OCI-LY1 (cell line): Measurements from ENCODE around the gene OR9A4.

Experiments
- H2AFZ ChIP-seq: fragments of 200-600 bp; sonication (generic), shearing (Covaris generic); 2 replicates; pipeline ENCODE4 v1.6.0; 2014; ENCODE audit warnings: antibody characterized with exemption, mild to moderate bottlenecking, low read length
- H3F3A ChIP-seq: fragments of 200-600 bp; sonication (generic), shearing (Covaris generic); 2 replicates; pipeline ENCODE4 v1.6.0; 2014; ENCODE audit warnings: mild to moderate bottlenecking, antibody characterized with exemption, low read length, moderate library complexity; ENCODE audit not compliant: insufficient read depth
- H3K27ac ChIP-seq: fragments of 200-600 bp; sonication (generic); 2 replicates; pipeline ENCODE4 v1.5.1; 2014; ENCODE audit warnings: low read length, mixed run types, mild to moderate bottlenecking, low read depth; ENCODE audit not compliant: poor library complexity, severe bottlenecking
- H3K27me3 ChIP-seq: fragments of 200-600 bp; sonication (generic); 2 replicates; pipeline ENCODE4 v1.6.0; 2014; ENCODE audit warnings: antibody characterized with exemption, mild to moderate bottlenecking, low read length, moderate library complexity; ENCODE audit not compliant: insufficient read depth
- H3K36me3 ChIP-seq: fragments of 200-600 bp; sonication (generic); 2 replicates; pipeline ENCODE4 v1.6.1; 2014; ENCODE audit warnings: mild to moderate bottlenecking, antibody characterized with exemption, low read length, moderate library complexity, mixed read lengths; ENCODE audit not compliant: insufficient read depth
- H3K4me1 ChIP-seq: fragments of 200-600 bp; sonication (generic); 2 replicates; pipeline ENCODE4 v1.5.1; 2014; ENCODE audit warnings: mild to moderate bottlenecking, low read length, moderate library complexity; ENCODE audit not compliant: insufficient read depth, severe bottlenecking
- H3K4me2 ChIP-seq: fragments of 200-600 bp; sonication (generic), shearing (Covaris generic); 2 replicates; pipeline ENCODE4 v1.6.1; 2014; ENCODE audit warnings: low read length
- H3K4me3 ChIP-seq: fragments of 200-600 bp; sonication (generic); 2 replicates; pipeline ENCODE4 v1.5.1; 2014; ENCODE audit warnings: low read length, low read depth, mild to moderate bottlenecking, mixed read lengths; ENCODE audit not compliant: poor library complexity, severe bottlenecking
- H3K79me2 ChIP-seq: fragments of 200-600 bp; shearing (Covaris generic); 2 replicates; pipeline ENCODE4 v1.6.1; 2016; ENCODE audit warnings: mixed run types, low read length, mixed read lengths; ENCODE audit not compliant: insufficient read depth
- H3K9ac ChIP-seq: fragments of 200-600 bp; sonication (generic), shearing (Covaris generic); 2 replicates; pipeline ENCODE4 v1.6.1; 2014; ENCODE audit warnings: mild to moderate bottlenecking, low read length, mixed read lengths
- H3K9me2 ChIP-seq: fragments of 200-600 bp; sonication (generic), shearing (Covaris generic); 2 replicates; pipeline ENCODE4 v1.6.1; 2014; ENCODE audit warnings: low read depth, mild to moderate bottlenecking, low read length, mixed read lengths
- H3K9me3 ChIP-seq: fragments of 200-600 bp; shearing (Covaris generic); 2 replicates; pipeline ENCODE4 v1.6.1; 2014; ENCODE audit warnings: low read length, mixed read lengths
- H4K20me1 ChIP-seq: fragments of 200-600 bp; sonication (generic), shearing (Covaris generic); 2 replicates; pipeline ENCODE4 v1.6.0; 2016; ENCODE audit warnings: mild to moderate bottlenecking, low read length; ENCODE audit not compliant: insufficient read depth
- EZH2 ChIP-seq: fragments of 200-600 bp; sonication (generic), shearing (Covaris generic); IDR thresholded peaks from 2 replicates; pipeline ENCODE4 v1.8.0; 2017; ENCODE audit warnings: borderline replicate concordance, mixed run types, mild to moderate bottlenecking, antibody characterized with exemption, low read length, moderate library complexity, mixed read lengths
- TF ChIP-seq, protein P1 (sequence below): fragments of 200-600 bp; sonication (generic), shearing (Covaris generic); IDR thresholded peaks from 2 replicates; pipeline ENCODE4 v1.5.1; 2017; ENCODE audit warnings: mild to moderate bottlenecking, antibody characterized with exemption, low read length, moderate library complexity, mixed read lengths

OR9A4 gene, protein sequence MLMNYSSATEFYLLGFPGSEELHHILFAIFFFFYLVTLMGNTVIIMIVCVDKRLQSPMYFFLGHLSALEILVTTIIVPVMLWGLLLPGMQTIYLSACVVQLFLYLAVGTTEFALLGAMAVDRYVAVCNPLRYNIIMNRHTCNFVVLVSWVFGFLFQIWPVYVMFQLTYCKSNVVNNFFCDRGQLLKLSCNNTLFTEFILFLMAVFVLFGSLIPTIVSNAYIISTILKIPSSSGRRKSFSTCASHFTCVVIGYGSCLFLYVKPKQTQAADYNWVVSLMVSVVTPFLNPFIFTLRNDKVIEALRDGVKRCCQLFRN

DNA sequence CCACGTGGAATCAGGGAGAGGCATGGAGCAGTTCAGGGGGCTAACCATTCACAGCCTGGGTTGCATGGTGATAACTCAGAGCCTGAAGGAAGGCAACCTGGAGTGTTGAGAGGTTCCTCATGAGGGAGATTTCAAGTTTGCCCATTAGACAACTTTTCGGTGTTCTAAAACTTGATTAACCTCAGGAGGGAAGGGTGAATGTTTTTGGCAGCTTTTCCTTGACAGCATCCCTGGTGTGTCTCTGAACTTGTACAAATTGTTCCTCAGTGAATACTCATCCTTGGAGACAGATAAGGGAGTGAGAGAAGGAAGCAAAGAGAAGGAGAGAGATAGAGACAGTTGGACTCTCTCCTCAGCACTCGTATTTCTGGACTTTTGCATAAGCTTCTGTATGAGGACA is at the start of gene OR9A4:
Gene OR9A4, plus strand, starts transcription at position 301 of the 400 bp plus-strand sequence. CDS start 2,477 bp downstream, outside the sequence.
- H3K27me3 ChIP-seq: no peaks in the 10 kb centered on the region
- H3K36me3 ChIP-seq: no peaks in the 10 kb centered on the region
- H3F3A ChIP-seq: no peaks in the 10 kb centered on the region
- H3K4me3 ChIP-seq: no peak within 1 kb of the TSS
- H2AFZ ChIP-seq: no peak within 1 kb of the TSS
- H3K9me2 ChIP-seq: no peaks in the 10 kb centered on the region
- TF ChIP-seq, protein P1, sequence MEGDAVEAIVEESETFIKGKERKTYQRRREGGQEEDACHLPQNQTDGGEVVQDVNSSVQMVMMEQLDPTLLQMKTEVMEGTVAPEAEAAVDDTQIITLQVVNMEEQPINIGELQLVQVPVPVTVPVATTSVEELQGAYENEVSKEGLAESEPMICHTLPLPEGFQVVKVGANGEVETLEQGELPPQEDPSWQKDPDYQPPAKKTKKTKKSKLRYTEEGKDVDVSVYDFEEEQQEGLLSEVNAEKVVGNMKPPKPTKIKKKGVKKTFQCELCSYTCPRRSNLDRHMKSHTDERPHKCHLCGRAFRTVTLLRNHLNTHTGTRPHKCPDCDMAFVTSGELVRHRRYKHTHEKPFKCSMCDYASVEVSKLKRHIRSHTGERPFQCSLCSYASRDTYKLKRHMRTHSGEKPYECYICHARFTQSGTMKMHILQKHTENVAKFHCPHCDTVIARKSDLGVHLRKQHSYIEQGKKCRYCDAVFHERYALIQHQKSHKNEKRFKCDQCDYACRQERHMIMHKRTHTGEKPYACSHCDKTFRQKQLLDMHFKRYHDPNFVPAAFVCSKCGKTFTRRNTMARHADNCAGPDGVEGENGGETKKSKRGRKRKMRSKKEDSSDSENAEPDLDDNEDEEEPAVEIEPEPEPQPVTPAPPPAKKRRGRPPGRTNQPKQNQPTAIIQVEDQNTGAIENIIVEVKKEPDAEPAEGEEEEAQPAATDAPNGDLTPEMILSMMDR: no peak
- no peak for TF ChIP-seq EZH2
- H3K9ac ChIP-seq: no peak within 1 kb of the TSS
- no peaks in the 10 kb centered on the region for H3K9me3 ChIP-seq
- no peaks in the 10 kb centered on the region for H3K4me1 ChIP-seq
- no peak within 1 kb of the TSS for H3K4me2 ChIP-seq
- no peak within 1 kb of the TSS for H3K27ac ChIP-seq
- no peaks in the 10 kb centered on the region for H4K20me1 ChIP-seq
- no peaks in the 10 kb centered on the region for H3K79me2 ChIP-seq

DNA sequence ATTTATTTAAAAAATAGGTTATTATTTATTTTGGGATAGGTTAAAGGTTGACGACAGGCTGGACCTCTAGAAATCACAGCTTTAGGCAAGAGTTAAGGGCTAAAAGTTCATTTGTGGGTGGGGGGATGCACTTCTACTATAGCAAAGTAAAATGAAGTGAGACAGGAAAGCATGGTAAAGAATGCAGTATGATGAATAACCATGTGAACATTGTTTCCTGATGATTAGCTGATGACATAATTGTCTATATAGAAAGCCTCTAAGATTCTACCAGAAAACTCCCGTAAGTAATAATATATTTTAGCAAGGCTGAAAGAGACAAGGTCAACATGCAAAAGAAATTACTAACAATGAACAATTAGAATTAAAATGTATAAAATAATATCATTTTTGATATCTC is 49.2 kb upstream of the OR9A4 start:
- Histone ChIP-seq H4K20me1 (no peaks in the 10 kb centered on the region), H3K4me2 (no peak overlapping the region), H2AFZ (no peak overlapping the region), H3K4me3 (no peak overlapping the region), H3K9me3 (no peaks in the 10 kb centered on the region), H3K9me2 (no peaks in the 10 kb centered on the region), H3K4me1 (no peaks in the 10 kb centered on the region), H3K9ac (no peak overlapping the region), H3K36me3 (no peaks in the 10 kb centered on the region), H3K79me2 (no peaks in the 10 kb centered on the region), H3F3A (no peaks in the 10 kb centered on the region), H3K27me3 (no peaks in the 10 kb centered on the region), H3K27ac (no peak overlapping the region)
- TF ChIP-seq, protein P1: no peak
- no peak for TF ChIP-seq EZH2

DNA sequence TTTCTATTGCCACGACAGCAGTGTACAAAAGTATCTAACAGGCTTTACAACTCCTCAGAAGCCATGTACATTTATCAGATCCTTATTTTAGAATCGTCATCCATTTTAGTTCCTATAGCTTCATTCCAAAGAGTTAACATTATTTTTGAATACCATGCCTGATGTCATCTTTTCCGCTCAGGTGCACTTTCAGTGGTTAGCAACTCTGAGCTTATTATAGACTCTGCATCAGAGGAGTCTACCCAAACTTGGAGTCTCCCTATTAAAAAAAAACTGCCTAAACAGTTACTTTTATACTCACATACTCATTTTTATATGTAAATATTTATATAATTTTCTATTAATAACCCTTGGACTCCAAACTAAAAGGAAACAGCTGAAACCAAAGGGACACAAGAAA is 43.3 kb upstream of the OR9A4 start:
- no peak overlapping the region for H3K4me3 ChIP-seq
- no peaks in the 10 kb centered on the region for H3K27me3 ChIP-seq
- no peaks in the 10 kb centered on the region for H3K9me3 ChIP-seq
- no peaks in the 10 kb centered on the region for H4K20me1 ChIP-seq
- H3K36me3 ChIP-seq: no peaks in the 10 kb centered on the region
- H3K4me1 ChIP-seq: no peaks in the 10 kb centered on the region
- no peak overlapping the region for H3K4me2 ChIP-seq
- H3F3A ChIP-seq: no peaks in the 10 kb centered on the region
- H3K9me2 ChIP-seq: no peaks in the 10 kb centered on the region
- no peak overlapping the region for H3K9ac ChIP-seq
- no peak overlapping the region for H2AFZ ChIP-seq
- H3K79me2 ChIP-seq: no peaks in the 10 kb centered on the region
- H3K27ac ChIP-seq: no peak overlapping the region
- TF ChIP-seq, protein P1: no peak
- no peak for TF ChIP-seq EZH2
